ENCODE data around the gene ANKRD33. TPM values are rescaled to one million over a fixed set of nuclear protein-coding genes. Genes with fewer than 3 reads are reported as not detected.

The ANKRD33 gene
- total and polyA plus RNA-seq, 2 of the 8 experiments (the other 6 are each of a cell fraction or from before 2014, with no cell fraction given): 0.41 to 0.53 TPM

GRCh38 chr12:51870504-51870903, 17.4 kb upstream of the ANKRD33 start:
- Histone ChIP-seq H3K27ac (ENCODE audit: low read depth, low read length) (no peak overlapping the region), H2BK12ac (ENCODE audit: low read depth, low read length) (peak overlapping the region; percentile 90; the same call in 1 of the 2 replicates), H3K14ac (ENCODE audit: insufficient read length) (no peak overlapping the region), H2AFZ (ENCODE audit: low read length) (no peak overlapping the region), H3K23me2 (ENCODE audit: low read depth, low read length) (peaks cover 12% of the 10 kb centered on the region; the same call in 1 of the 2 replicates), H4K5ac (ENCODE audit: insufficient read length, low read depth, low read length) (no peak overlapping the region), H4K20me1 (replicated peaks in 1 of 2; ENCODE audit: control insufficient read depth in 1 of 2, insufficient read depth in 2 of 2, low read length in 2 of 2) (no peaks in the 10 kb centered on the region), H3K36me3 (ENCODE audit: control insufficient read depth in 2 of 4, insufficient read depth in 4 of 4, low read length in 3 of 4) (no peaks in the 10 kb centered on the region), H3K23ac (ENCODE audit: insufficient read length) (no peak overlapping the region), H3K9ac (replicated peaks in 1 of 4; ENCODE audit: extremely low read depth in 1 of 4, low read depth in 3 of 4, low read length in 3 of 4) (no peak overlapping the region), H2BK15ac (ENCODE audit: low read length) (peak overlapping the region; percentile 83), H2BK120ac (replicated peaks; ENCODE audit: low read depth, low read length) (no peak overlapping the region), H3K4ac (replicated peaks; ENCODE audit: insufficient read length, low read depth, low read length) (no peak overlapping the region), H3K56ac (replicated peaks; ENCODE audit: insufficient read length, low read depth, low read length) (no peak overlapping the region), H3K9me3 (ENCODE audit: insufficient read depth in 2 of 2, low read depth in 1 of 2, low read length in 1 of 2) (no peaks in the 10 kb centered on the region), H3K79me1 (ENCODE audit: low read depth, low read length) (no peaks in the 10 kb centered on the region), H2BK5ac (ENCODE audit: low read depth, low read length) (no peak overlapping the region), H4K91ac (replicated peaks; ENCODE audit: insufficient read length, low read length) (no peak overlapping the region), H3K18ac (ENCODE audit: extremely low read depth, low read length) (no peak overlapping the region; the same call in 1 of the 2 replicates), H4K8ac (ENCODE audit: extremely low read depth, insufficient read depth, low read length) (no peak overlapping the region), H2AK5ac (ENCODE audit: low read depth, low read length) (no peak overlapping the region), H3K4me2 (ENCODE audit: insufficient read depth in 1 of 2, low read depth in 2 of 2, low read length in 2 of 2) (peak overlapping the region in 1 of 2 experiments; percentile 95; a peak in 2 of 4 replicates), H3K4me3 (ENCODE audit: extremely low read depth in 1 of 4, insufficient read depth in 2 of 4, low read depth in 3 of 4, low read length in 4 of 4) (peak overlapping the region in 1 of 4 experiments; percentile 85; a peak in 1 of 8 replicates), H3K4me1 (replicated peaks in 1 of 4; ENCODE audit: control insufficient read depth in 3 of 4, insufficient read depth in 4 of 4, low read length in 3 of 4) (peaks cover 6 to 36% (median 24%) of the 10 kb centered on the region in 4 experiments), H3K79me2 (ENCODE audit: control insufficient read depth in 1 of 2, insufficient read depth in 2 of 2, low read length in 2 of 2) (no peaks in the 10 kb centered on the region), H3K27me3 (replicated peaks in 1 of 4; ENCODE audit: control insufficient read depth in 3 of 4, extremely low read depth in 1 of 4, insufficient read depth in 3 of 4, low read length in 3 of 4) (peaks cover 0 to 29% (median 24%) of the 10 kb centered on the region in 4 experiments; a peak in 6 of 7 replicates), H2BK20ac (ENCODE audit: low read length) (no peak overlapping the region; the same call in 1 of the 2 replicates)
- 89% methylated on average over 4 of the region's 4 CpGs; no CpG with 5 or more reads in 1 of the 2 experiments for WGBS, 2 experiments (ENCODE audit: extremely low coverage in 1 of 2, insufficient coverage in 1 of 2, insufficient read length in 1 of 2, insufficient replicate concordance in 2 of 2, low coverage in 1 of 2, low lambda C conversion rate in 2 of 2, missing lambda C conversion rate in 1 of 2)
- ChIA-PET POLR2A (ENCODE audit: partially characterized antibody) (interaction anchor here (0.9 to 11.2 kb wide), 3 partner anchors 18 to 69 kb away, joined by 3 to 107 read pairs (median 3); partner anchors contain the start of gene FIGNL2), CTCF (ENCODE audit: partially characterized antibody) (interaction anchor here (1.0 to 10.6 kb wide), 15 partner anchors 9 to 339 kb away, joined by 3 to 139 read pairs (median 14); partner anchors contain the start of gene ANKRD33)
- FAIRE-seq (no peak), DNase-seq (ENCODE audit: low read depth in 1 of 2, low spot score in 2 of 2) (no peak)
- no peak for TF ChIP-seq SIRT6 (IDR thresholded peaks at IDR 0.05; ENCODE audit: low read length)
- no peak for TF ChIP-seq FOSL1 (IDR thresholded peaks at IDR 0.05; ENCODE audit: insufficient read depth, low read depth, low read length)
- TF ChIP-seq JUN (IDR thresholded peaks at IDR 0.05; ENCODE audit: low read depth, low read length): no peak
- no peak for TF ChIP-seq CTCF (IDR thresholded peaks at IDR 0.05; ENCODE audit: control extremely low read depth in 1 of 3, insufficient read depth in 1 of 3, low read depth in 1 of 3, low read length in 3 of 3)
- no peak for TF ChIP-seq PHF8 (conservative IDR thresholded peaks at IDR 0.05; ENCODE audit: low read depth, low read length)
- TF ChIP-seq HDAC6 (IDR thresholded peaks at IDR 0.05; ENCODE audit: low read depth, low read length): no peak
- no peak for TF ChIP-seq YY1 (IDR thresholded peaks at IDR 0.05; ENCODE audit: low read depth, low read length)
- TF ChIP-seq ATF3 (IDR thresholded peaks at IDR 0.05; ENCODE audit: insufficient read depth, low read depth, low read length): no peak
- no peak for TF ChIP-seq BCL11A (IDR thresholded peaks at IDR 0.05; ENCODE audit: low read depth in 2 of 2, low read length in 2 of 2)
- no peak for TF ChIP-seq TEAD4 (IDR thresholded peaks at IDR 0.05; ENCODE audit: low read depth, low read length)
- no peak for TF ChIP-seq SP2 (IDR thresholded peaks at IDR 0.05; ENCODE audit: low read length)

Data from H1 (cell line).